GM19452 (cell line): ENCODE results near the gene GABPB1.

ENCODE experiments used
- ATAC-seq: cut with Tn5 transposase; IDR thresholded peaks from one replicate; pipeline ENCODE4 v1.9.1; 2021; ENCODE audit not compliant: unreplicated experiment

Gene GABPB1

GRCh38 chr15:50345298-50345697 lies 9.7 kb downstream of the GABPB1 start:
- no peak for ATAC-seq

DNA sequence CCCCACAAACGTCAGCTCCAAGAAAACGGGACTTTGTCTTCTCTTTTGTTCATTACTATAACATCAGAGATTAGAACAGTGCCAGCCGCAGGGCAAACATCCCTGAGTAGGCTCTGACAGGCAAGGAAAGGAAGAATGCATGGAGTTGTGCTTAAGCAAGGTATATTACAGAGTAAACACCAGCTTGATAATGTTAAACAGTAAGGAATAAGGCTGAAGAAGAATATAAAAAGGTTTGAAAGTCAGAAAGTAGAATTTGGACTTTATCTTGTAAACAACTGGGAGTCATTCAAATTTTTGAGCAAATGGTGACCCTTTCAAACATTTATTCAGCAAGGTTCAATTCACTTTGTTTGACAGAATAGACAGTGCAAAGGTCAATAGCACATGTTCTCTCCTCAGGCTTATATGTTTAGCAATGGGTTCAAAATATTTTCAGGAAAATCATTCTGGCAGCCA lies 11.0 kb downstream of the GABPB1 start:
- no peak for ATAC-seq

GRCh38 chr15:50341616-50342136 lies 13.3 kb downstream of the GABPB1 start:
- no peak for ATAC-seq

GRCh38 chr15:50340416-50340815 lies 14.6 kb downstream of the GABPB1 start:
- ATAC-seq, result no peak

GRCh38 chr15:50339717-50340116 lies 15.3 kb downstream of the GABPB1 start:
- no peak for ATAC-seq

DNA sequence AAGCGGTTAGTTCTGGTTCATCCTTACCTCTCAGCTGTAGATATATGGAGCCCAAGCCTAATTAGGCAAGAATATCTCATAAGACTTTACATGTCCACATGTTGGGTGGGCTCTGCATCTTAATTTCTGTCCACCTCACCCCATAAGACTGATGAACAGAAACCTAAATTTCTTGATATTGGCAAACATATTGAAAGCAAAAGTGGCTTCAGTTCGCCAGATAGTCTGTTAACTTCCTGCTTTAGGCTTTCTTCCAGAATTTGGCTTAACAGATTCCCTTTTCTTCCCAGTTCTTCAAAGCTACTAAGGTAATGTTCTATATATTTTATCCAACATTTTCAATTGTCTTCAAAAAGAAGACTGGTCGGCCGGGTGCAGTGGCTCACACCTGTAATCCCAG lies 19.7 kb downstream of the GABPB1 start:
- ATAC-seq, result no peak

- ATAC-seq, result no peak
Observed at GRCh38 chr15:50333229-50333628, 21.8 kb downstream of the GABPB1 start.

DNA sequence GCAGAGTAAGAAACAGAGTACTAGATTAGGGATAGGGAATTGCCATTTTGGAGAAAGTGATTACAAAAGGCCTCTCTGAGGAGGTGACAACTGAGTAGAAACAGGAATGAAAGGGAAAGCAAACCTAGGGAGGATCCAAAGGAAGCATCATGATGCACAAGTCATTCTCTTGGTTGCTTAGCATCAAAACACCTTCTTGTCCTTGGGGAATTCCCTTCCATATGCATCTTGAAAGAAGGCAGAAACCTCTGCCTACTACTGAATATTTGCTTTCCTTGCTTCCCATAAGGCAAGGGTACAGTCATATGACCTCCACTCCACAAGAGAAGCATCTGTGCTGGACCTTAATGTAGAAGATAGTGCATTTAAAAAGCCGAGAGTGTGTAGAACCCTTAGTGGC lies 24.1 kb downstream of the GABPB1 start:
- ATAC-seq, result no peak

DNA sequence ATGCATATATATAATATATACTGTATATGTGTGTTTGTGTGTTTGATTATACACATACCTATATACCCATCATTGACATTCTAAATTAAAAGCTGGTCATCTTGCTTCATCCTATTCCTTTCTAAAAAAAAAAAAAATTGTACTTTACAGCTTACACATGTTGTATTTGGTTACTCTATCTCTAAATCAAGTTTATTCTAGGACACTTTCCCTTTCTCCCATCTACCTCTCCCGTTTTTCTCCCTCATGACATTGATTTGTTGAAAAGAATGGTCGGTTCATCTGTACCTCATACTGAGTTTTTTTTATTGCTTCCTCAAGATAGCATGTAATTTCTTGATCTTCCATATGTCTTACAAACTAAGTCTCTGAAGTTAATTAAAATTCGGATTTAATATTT lies 26.9 kb downstream of the GABPB1 start:
- ATAC-seq, result no peak

DNA sequence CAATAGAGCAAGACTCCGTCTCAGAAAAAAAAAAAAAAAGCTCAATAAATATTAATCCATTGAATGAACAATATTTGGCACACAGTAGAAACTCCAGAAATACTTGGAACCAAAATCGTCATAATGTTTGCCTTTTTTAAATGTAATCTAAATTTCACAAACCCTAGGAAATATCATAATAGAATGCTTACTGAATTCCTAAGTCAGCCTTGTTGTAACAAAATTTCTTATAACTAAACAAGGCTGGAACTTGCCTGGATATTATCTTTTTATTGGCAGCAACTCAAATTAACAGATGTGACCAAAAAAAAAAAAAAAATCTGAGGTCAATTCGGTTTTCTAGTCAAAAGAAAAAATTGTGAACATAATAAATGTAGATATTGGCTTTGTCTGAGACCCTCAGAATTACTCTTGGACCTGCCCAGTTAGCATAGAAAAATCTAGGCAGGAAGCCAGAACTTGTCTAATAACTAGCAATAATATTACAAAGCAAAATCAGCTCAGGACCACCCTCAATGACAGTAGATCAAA lies 33.3 kb downstream of the GABPB1 start:
- ATAC-seq, result no peak

DNA sequence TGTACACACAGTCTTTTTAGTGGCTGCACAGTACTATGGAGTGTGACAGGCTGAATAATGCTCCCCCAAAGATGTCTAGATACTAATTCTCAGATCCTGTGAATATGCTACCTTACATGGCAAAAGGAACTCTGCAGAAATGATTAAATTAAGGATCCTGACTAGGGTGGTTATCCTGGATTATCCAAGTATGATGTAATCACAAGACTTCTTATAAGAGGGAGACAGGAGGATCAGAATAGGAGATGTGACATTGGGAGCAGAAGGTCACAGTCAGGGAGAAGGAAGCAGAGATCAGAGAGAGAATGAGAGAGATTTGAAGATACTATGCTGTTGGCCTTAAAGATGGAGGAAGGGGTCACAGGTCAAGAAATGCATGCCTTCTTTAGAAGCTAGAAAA lies 34.5 kb downstream of the GABPB1 start:
- ATAC-seq, result no peak

DNA sequence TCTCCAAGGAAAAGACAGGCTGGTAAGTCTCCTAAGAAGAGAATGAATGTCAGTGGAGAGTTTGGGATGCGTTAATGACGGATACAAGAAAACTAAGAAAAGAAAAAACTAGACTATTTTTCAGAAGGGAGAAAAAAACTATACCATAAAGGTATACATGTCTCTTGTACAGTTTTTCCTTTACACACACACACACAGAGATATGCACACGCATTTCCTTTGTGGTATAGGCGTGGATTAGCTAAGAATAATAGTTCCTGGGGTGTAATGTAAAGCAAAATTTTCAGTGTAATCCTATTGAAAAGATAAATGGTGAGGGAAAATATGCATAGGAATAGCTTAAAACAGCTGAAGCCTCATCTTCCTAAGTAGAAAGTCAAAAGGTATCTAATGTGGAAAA lies 36.3 kb downstream of the GABPB1 start:
- ATAC-seq, result no peak

GRCh38 chr15:50315814-50316630 lies 39.0 kb downstream of the GABPB1 start:
- ATAC-seq, result no peak

GRCh38 chr15:50312636-50313035 lies 42.4 kb downstream of the GABPB1 start:
- ATAC-seq, result no peak

DNA sequence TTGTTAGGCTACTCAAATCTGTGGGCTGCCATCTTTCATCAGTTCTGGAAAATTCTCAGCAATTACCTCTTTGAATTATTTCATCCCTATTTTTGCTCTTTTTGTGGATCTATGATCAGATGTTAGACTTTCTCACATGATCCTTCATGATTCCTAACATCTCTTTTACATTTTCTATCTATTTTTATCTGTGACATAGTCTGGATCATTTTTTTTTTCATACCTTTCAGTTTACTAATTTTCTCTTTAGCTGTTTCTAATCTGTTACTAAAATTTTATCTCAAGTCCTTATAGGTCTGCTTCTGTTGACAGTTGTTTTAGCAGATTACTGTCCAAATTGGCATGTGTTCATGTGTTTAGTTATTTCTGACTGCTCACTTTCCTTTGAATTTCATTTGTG lies 47.2 kb downstream of the GABPB1 start:
- no peak for ATAC-seq

- ATAC-seq, result no peak
Observed at GRCh38 chr15:50304836-50305235, 50.2 kb downstream of the GABPB1 start.

DNA sequence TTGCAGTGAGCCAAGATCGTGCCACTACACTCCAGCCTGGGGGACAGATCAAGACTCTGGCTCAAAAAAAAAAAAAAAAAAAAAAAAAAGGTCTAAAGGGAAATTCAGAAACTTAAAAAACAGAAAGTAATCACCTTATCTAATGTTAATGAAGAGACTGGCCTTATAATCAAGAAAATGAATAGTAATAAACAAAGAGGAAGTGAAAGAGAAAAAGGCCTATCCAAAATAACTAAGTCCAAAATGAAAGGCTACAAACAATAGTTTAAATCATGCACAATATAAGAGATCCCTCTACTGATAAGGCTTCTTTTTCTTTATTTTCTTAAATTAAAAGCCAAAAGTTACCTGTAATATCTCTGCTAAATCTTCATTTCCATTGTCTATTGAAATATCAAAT lies 52.4 kb downstream of the GABPB1 start:
- ATAC-seq, result no peak

DNA sequence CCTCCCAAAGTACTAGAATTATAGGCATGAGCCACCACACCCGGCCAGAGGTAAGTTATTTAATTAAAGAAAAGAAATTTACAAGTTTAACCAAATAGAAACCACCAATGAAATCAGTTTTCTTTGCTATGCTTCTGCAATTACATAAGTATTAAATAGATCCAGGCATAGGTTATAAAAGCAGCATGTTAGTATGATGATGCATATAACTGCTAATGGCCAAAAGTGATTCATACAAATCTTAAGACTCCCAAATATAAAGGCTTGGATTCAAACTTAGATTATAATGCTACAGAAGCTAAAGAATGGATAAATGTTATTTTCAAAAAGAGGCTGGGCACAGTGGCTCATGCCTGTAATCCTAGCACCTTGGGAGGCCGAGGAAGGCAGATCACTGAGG lies 56.7 kb downstream of the GABPB1 start:
- no peak for ATAC-seq

GRCh38 chr15:50295966-50296365 lies 59.0 kb downstream of the GABPB1 start:
- no peak for ATAC-seq

DNA sequence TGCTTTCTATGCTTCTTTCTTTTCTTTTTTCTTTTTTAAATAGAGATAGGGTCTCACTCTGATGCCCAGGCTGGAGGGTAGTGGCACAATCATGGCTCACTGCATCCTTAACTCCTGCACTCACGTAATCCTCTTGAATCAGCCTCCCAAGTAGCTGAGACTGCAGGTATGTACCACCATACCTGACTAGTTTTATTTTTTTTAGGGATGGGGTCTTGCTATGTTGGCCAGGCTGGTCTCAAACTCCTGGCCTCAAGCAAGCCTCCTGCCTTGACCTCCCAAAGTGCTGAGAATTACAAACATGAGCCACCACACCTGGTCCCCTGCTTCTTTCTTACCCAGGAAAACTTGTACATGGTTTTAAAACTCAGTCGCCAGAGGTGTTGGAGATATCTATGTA lies 65.2 kb downstream of the GABPB1 start:
- no peak for ATAC-seq

GRCh38 chr15:50287324-50288116 lies 67.5 kb downstream of the GABPB1 start:
- ATAC-seq, result no peak

DNA sequence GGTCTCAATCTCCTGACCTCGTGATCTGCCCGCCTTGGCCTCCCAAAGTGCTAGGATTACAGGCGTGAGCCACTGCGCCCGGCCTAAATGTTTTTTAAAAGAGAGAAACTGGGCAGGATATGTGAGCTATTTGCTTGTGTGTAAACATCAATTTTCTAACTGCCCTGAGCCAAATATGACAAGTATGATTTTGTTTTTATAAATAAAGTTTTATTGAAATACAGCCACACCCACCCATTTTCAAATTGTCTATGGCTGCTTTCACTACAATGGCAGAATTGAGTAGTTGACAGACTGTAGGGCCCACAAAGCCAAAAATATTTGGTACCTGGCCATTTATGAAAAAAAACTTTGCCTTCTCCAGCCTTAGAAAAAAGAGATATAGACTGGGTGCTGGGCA lies 73.6 kb downstream of the GABPB1 start:
- no peak for ATAC-seq
